SK-N-MC (cell line): ENCODE data around the gene MACROD2.

Source experiments
- DNase-seq: peaks from one replicate; pipeline ENCODE4 v3.0.0-alpha.2; 2011; ENCODE audit warnings: low read depth, low spot score
- H3K27ac ChIP-seq: fragments of 200-600 bp; sonication (generic); 2 replicates; pipeline ENCODE4 v1.5.1; 2016; ENCODE audit warnings: mixed run types
- H3K36me3 ChIP-seq: fragments of 200-600 bp; sonication (generic); 2 replicates; pipeline ENCODE4 v1.6.1; 2017; ENCODE audit warnings: antibody characterized with exemption, low read length, mixed read lengths; ENCODE audit not compliant: insufficient read depth
- H3K4me3 ChIP-seq: fragments of 200-600 bp; sonication (generic); 2 replicates; pipeline ENCODE4 v1.5.1; 2016
- H3K9ac ChIP-seq: fragments of 200-600 bp; sonication (generic); 2 replicates; pipeline ENCODE4 v1.8.0; 2017; ENCODE audit warnings: mixed run types, mixed read lengths; ENCODE audit not compliant: insufficient read length
- H3K9me3 ChIP-seq: fragments of 200-600 bp; sonication (generic); 2 replicates; pipeline ENCODE4 v1.6.1; 2017; ENCODE audit warnings: low read depth, mild to moderate bottlenecking, antibody characterized with exemption, low read length, moderate library complexity, mixed read lengths
- EZH2 ChIP-seq: fragments of 200-600 bp; sonication (generic); IDR thresholded peaks from one replicate; pipeline ENCODE4 v1.6.1; 2017; ENCODE audit warnings: antibody characterized with exemption
- FOXP2 ChIP-seq: optimal IDR thresholded peaks from 2 replicates; pipeline ENCODE3; 2011; ENCODE audit warnings: mild to moderate bottlenecking, moderate library complexity; ENCODE audit not compliant: insufficient read depth; ENCODE audit errors: extremely low read length, control extremely low read depth
- POLR2AphosphoS5 ChIP-seq: IDR thresholded peaks from 2 replicates; pipeline ENCODE4 v1.6.1; 2012; ENCODE audit warnings: mild to moderate bottlenecking, low read depth, low read length, borderline replicate concordance

MACROD2 gene

GRCh38 chr20:16042731-16043130, 2047.4 kb downstream of the MACROD2 start:
- H3K9ac ChIP-seq = no peak overlapping the region
- H3K4me3 ChIP-seq = no peak overlapping the region
- H3K27ac ChIP-seq = no peak overlapping the region
- TF ChIP-seq EZH2 (no peak), POLR2AphosphoS5 (no peak), FOXP2 (no peak)
- no peaks in the 10 kb centered on the region for H3K36me3 ChIP-seq
- H3K9me3 ChIP-seq = no peaks in the 10 kb centered on the region
- no peak for DNase-seq

DNA sequence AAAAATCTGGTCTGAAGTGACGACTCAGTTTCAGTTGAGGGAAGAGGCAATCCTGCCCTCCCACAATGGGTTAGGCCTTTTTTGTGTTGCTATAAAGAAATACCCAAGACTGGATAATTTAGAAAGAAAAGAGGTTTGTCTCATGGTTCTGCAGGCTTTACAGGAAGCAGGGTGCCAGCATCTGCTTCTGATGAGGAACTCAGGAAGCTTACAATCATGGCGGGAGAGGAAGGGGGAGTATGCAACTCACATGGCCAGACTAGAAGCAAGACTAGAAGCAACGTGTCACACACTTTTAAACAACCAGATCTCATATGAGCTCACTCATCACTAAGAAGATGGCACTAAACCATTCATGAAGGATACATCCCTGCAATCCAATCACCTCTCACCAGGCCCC, 2048.6 kb downstream of the MACROD2 start:
- Histone ChIP-seq H3K4me3 (no peak overlapping the region), H3K9me3 (no peaks in the 10 kb centered on the region), H3K36me3 (no peaks in the 10 kb centered on the region), H3K27ac (no peak overlapping the region), H3K9ac (no peak overlapping the region)
- no peak for DNase-seq
- TF ChIP-seq EZH2 = no peak
- TF ChIP-seq FOXP2 = no peak
- TF ChIP-seq POLR2AphosphoS5 = no peak

DNA sequence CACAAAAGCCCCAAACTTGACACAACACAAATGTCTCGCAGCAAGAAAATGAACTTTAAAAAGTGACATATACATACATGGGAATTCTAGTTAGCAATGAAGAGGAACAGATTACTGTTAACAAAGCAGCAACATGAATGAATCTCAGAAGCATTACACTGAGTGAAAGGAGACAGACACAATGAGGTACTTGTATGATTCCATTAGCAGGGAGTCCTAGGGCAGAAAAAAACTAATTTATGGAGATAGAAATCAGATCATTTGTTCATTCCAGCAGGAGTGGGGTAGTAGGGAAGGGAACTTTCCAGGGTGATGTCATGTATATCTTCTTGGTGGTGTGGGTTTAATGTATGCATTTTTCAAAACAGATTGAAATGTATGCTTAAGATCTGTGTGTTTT, 2053.6 kb downstream of the MACROD2 start:
- Histone ChIP-seq H3K4me3 (no peak overlapping the region), H3K9ac (no peak overlapping the region), H3K9me3 (no peaks in the 10 kb centered on the region), H3K36me3 (no peaks in the 10 kb centered on the region), H3K27ac (peak overlapping the region; percentile 53)
- TF ChIP-seq FOXP2 = no peak
- no peak for TF ChIP-seq EZH2
- TF ChIP-seq POLR2AphosphoS5 = no peak
- DNase-seq = no peak

DNA sequence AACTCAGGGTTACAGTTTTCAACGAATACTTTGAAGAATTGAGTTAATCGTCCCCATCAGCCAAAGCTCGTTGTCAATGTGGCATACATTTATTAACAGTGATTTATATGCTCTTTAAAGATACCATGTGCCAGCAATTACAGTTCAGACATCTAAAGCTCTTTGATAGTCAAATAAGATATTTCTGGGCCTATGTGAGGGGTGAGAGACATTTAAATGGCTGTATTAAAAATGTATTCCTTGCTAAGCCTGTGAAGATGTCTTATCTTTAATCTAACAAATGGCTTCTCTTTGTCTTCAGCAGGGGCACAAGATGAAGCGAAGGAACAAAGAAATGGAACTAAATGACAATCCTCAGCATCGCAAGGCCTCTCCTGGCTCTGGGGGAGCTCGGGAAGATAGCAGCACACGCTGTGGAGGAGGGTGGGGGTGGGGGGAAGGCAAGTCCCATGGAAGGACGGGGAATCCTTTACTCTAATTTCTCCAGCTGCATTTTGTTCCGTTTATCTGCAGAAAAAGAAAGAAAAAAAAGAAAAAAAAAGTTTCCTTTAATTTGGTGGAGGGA, 2054.3 kb downstream of the MACROD2 start:
- H3K9ac ChIP-seq = no peak overlapping the region

GRCh38 chr20:16050366-16050765, 2055.1 kb downstream of the MACROD2 start:
- Histone ChIP-seq H3K9ac (no peak overlapping the region), H3K36me3 (no peaks in the 10 kb centered on the region), H3K27ac (no peak overlapping the region), H3K4me3 (no peak overlapping the region), H3K9me3 (no peaks in the 10 kb centered on the region)
- DNase-seq = no peak
- no peak for TF ChIP-seq EZH2

More for the DNA sequence above, 2054.3 kb downstream of the MACROD2 start:
- DNase-seq = no peak
- H3K27ac ChIP-seq = peak overlapping the region; percentile 53
- peak overlapping the region; percentile 16; the same call in 1 of the 2 replicates for H3K4me3 ChIP-seq
- H3K36me3 ChIP-seq = no peaks in the 10 kb centered on the region
- H3K9me3 ChIP-seq = no peaks in the 10 kb centered on the region
- TF ChIP-seq EZH2 = no peak
- TF ChIP-seq POLR2AphosphoS5 = no peak
- no peak for TF ChIP-seq FOXP2

GRCh38 chr20:16051968-16052367, 2056.7 kb downstream of the MACROD2 start:
- H3K4me3 ChIP-seq = no peak overlapping the region
- no peaks in the 10 kb centered on the region for H3K9me3 ChIP-seq
- DNase-seq = no peak
- no peak overlapping the region for H3K9ac ChIP-seq
- H3K27ac ChIP-seq = no peak overlapping the region
- no peak for TF ChIP-seq FOXP2
- no peak for TF ChIP-seq EZH2
- no peak for TF ChIP-seq POLR2AphosphoS5
- no peaks in the 10 kb centered on the region for H3K36me3 ChIP-seq

GRCh38 chr20:16052456-16052855, 2057.1 kb downstream of the MACROD2 start:
- DNase-seq = no peak
- TF ChIP-seq FOXP2 (no peak), POLR2AphosphoS5 (no peak), EZH2 (no peak)
- no peak overlapping the region for H3K27ac ChIP-seq
- H3K4me3 ChIP-seq = no peak overlapping the region
- no peak overlapping the region for H3K9ac ChIP-seq
- no peaks in the 10 kb centered on the region for H3K36me3 ChIP-seq
- H3K9me3 ChIP-seq = no peaks in the 10 kb centered on the region

DNA sequence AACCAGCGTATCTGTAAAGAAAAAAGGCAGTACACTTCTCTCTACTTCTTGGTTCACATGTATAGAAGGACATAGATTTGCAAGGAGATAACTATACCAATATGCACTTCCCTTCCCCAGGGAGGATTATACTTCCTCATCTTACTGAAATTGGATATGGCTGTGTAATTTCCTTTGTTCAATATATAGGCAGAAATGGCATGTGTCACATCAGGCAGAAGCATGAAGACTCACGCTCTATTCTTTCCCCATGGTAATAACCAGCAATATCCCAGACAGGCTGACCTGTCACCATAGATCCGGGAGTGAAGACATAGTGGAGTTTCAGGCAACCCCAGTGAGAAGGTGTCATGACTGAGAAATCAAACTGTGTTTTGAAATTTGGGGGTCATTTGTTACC, 2059.7 kb downstream of the MACROD2 start:
- TF ChIP-seq EZH2 = no peak
- TF ChIP-seq FOXP2 = no peak
- TF ChIP-seq POLR2AphosphoS5 = no peak
- Histone ChIP-seq H3K9me3 (no peaks in the 10 kb centered on the region), H3K36me3 (no peaks in the 10 kb centered on the region), H3K4me3 (no peak overlapping the region), H3K9ac (no peak overlapping the region), H3K27ac (no peak overlapping the region)
- no peak for DNase-seq

DNA sequence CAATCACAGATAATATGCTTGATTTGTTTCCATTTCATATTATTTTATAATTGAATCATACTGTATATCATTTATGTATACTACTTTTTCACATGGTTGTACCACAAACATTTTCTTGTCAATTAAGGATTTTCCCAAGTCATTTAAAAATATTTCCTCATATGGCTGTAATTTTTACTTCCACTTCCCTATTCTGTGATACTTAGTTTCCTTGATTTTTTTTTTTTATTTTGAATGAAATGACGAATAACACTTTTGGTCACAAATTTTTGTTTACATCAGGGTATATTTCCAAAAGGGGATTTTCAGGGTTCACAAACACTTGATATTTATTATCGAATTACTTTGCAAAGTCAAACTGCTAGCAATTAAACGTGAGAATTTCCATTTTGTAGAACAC, 2062.3 kb downstream of the MACROD2 start:
- H3K9ac ChIP-seq = no peak overlapping the region
- H3K9me3 ChIP-seq = no peaks in the 10 kb centered on the region

More for the DNA sequence above, 2062.3 kb downstream of the MACROD2 start:
- TF ChIP-seq EZH2 = no peak
- no peak for TF ChIP-seq POLR2AphosphoS5
- no peak for TF ChIP-seq FOXP2
- Histone ChIP-seq H3K36me3 (no peaks in the 10 kb centered on the region), H3K27ac (no peak overlapping the region), H3K4me3 (no peak overlapping the region)
- no peak for DNase-seq
